HepG2 (cell line): Measurements from ENCODE around the gene MYO3B.

Source experiments
- ASH2L ChIP-seq: fragments of 300-600, 200-600 bp; sonication (generic); IDR thresholded peaks from 2 replicates; pipeline ENCODE4 v1.7.0; 2017; ENCODE audit warnings: low read depth, mild to moderate bottlenecking, moderate library complexity, mixed read lengths, low read length; ENCODE audit not compliant: insufficient read length
- POLR2A ChIP-seq, 2 experiments: IDR thresholded peaks; 2 replicates each; pipeline ENCODE4 v1.6.1; 2011; ENCODE audit warnings: low read depth in 2 of 2, low read length in 2 of 2, mild to moderate bottlenecking in 1 of 2, moderate library complexity in 1 of 2; ENCODE audit not compliant: insufficient read depth in 1 of 2
- ZNF281 ChIP-seq: sonication (generic); formaldehyde crosslinking; IDR thresholded peaks from 2 replicates; pipeline ENCODE4 v1.4.0; 2020; ENCODE audit warnings: missing genetic modification reagents, borderline replicate concordance
- ZNF350 ChIP-seq: sonication (generic); formaldehyde crosslinking; IDR thresholded peaks from 2 replicates; pipeline ENCODE4 v1.4.0; 2020; ENCODE audit warnings: mild to moderate bottlenecking, low read depth, missing genetic modification reagents, borderline replicate concordance

GRCh38 chr2:170165129-170165528, 12.8 kb upstream of the MYO3B start:
- no peak for TF ChIP-seq ZNF281
- TF ChIP-seq ASH2L: no peak
- no peak for TF ChIP-seq ZNF350 (CRISPR knock-in tag)
- no peak for TF ChIP-seq POLR2A (IDR thresholded peaks at IDR 0.05; ENCODE audit: insufficient read depth in 1 of 2, low read depth in 2 of 2, low read length in 2 of 2)
